ENCODE results near the gene FHIT.

FHIT gene

GRCh38 chr3:60651799-60652198 is 599.5 kb downstream of the FHIT start:
- intact Hi-C loops (cut with DNase I): no loop called here
- DNase-seq: no peak

GRCh38 chr3:60650171-60650570 is 601.1 kb downstream of the FHIT start:
- intact Hi-C loops (cut with DNase I): no loop called here

GRCh38 chr3:60645801-60646200 is 605.5 kb downstream of the FHIT start:
- intact Hi-C loops (cut with DNase I): no loop called here
- no peak for DNase-seq

More at GRCh38 chr3:60650171-60650570, 601.1 kb downstream of the FHIT start:
- DNase-seq: no peak

GRCh38 chr3:60643831-60644230 is 607.4 kb downstream of the FHIT start:
- DNase-seq: no peak
- intact Hi-C loops (cut with DNase I): no loop called here

GRCh38 chr3:60641354-60641753 is 609.9 kb downstream of the FHIT start:
- no peak for DNase-seq
- intact Hi-C loops (cut with DNase I): no loop called here

GRCh38 chr3:60636846-60637245 is 614.4 kb downstream of the FHIT start:
- no peak for DNase-seq
- intact Hi-C loops (cut with DNase I): no loop called here

GRCh38 chr3:60633644-60634043 is 617.6 kb downstream of the FHIT start:
- intact Hi-C loops (cut with DNase I): no loop called here
- DNase-seq: no peak

GRCh38 chr3:60631509-60631908 is 619.7 kb downstream of the FHIT start:
- no peak for DNase-seq
- intact Hi-C loops (cut with DNase I): no loop called here

- no peak for DNase-seq
Observed at GRCh38 chr3:60630953-60631352, 620.3 kb downstream of the FHIT start.

GRCh38 chr3:60629816-60630215 is 621.4 kb downstream of the FHIT start:
- no peak for DNase-seq
- intact Hi-C loops (cut with DNase I): no loop called here

More at GRCh38 chr3:60630953-60631352, 620.3 kb downstream of the FHIT start:
- intact Hi-C loops (cut with DNase I): no loop called here

GRCh38 chr3:60622349-60622748 is 628.9 kb downstream of the FHIT start:
- intact Hi-C loops (cut with DNase I): no loop called here
- no peak for DNase-seq

- DNase-seq: no peak
- intact Hi-C loops (cut with DNase I): no loop called here
Observed at GRCh38 chr3:60617188-60617587, 634.1 kb downstream of the FHIT start.

GRCh38 chr3:60613769-60614303 is 637.4 kb downstream of the FHIT start:
- intact Hi-C loops (cut with DNase I): no loop called here
- no peak for DNase-seq

- no peak for DNase-seq
- intact Hi-C loops (cut with DNase I): no loop called here
Observed at GRCh38 chr3:60610441-60611112, 640.7 kb downstream of the FHIT start.

GRCh38 chr3:60609446-60609845 is 641.8 kb downstream of the FHIT start:
- intact Hi-C loops (cut with DNase I): no loop called here
- no peak for DNase-seq

- intact Hi-C loops (cut with DNase I): no loop called here
- no peak for DNase-seq
Observed at GRCh38 chr3:60603860-60604259, 647.4 kb downstream of the FHIT start.

GRCh38 chr3:60600848-60601247 is 650.4 kb downstream of the FHIT start:
- intact Hi-C loops (cut with DNase I): no loop called here

GRCh38 chr3:60599586-60599985 is 651.7 kb downstream of the FHIT start:
- intact Hi-C loops (cut with DNase I): no loop called here
- DNase-seq: no peak

More at GRCh38 chr3:60600848-60601247, 650.4 kb downstream of the FHIT start:
- no peak for DNase-seq

GRCh38 chr3:60598671-60599070 is 652.6 kb downstream of the FHIT start:
- no peak for DNase-seq
- intact Hi-C loops (cut with DNase I): no loop called here

- intact Hi-C loops (cut with DNase I): no loop called here
- DNase-seq: peak in 22 of 42 donors; percentile 9 to 62 (median 26)
Observed at GRCh38 chr3:60594025-60594424, 657.2 kb downstream of the FHIT start.

- no peak for DNase-seq
- intact Hi-C loops (cut with DNase I): no loop called here
Observed at GRCh38 chr3:60591267-60591666, 660.0 kb downstream of the FHIT start.
